Measurements from ENCODE around the gene TTC28. TPM values are rescaled to one million over a fixed set of nuclear protein-coding genes. Genes with fewer than 3 reads are reported as not detected.

The TTC28 gene
- total and polyA plus RNA-seq, 2 donors (not counting 1 experiment from before 2014, with no cell fraction given), result 8.2 to 31.4 TPM

GRCh38 chr22:28648792-28649191 lies 30.8 kb downstream of the TTC28 start:
- no peaks in the 10 kb centered on the region for H3K79me2 ChIP-seq (ENCODE audit: control insufficient read depth, insufficient read depth, low read length)
- H3K4me2 ChIP-seq (ENCODE audit: extremely low read depth, insufficient read depth, low read length), result no peak overlapping the region
- no peaks in the 10 kb centered on the region for H3K4me1 ChIP-seq (ENCODE audit: control insufficient read depth, extremely low read depth, insufficient read depth, low read length)
- no peak overlapping the region for H3K27ac ChIP-seq (ENCODE audit: insufficient read depth, low read length)
- H3K9ac ChIP-seq (ENCODE audit: insufficient read depth, low read length), result no peak overlapping the region
- no peak for TF ChIP-seq CTCF (conservative IDR thresholded peaks at IDR 0.05 in 1 of 2, IDR thresholded peaks at IDR 0.05 in 1 of 2; ENCODE audit: low read depth in 1 of 2, low read length in 2 of 2)
- no peak for TF ChIP-seq EZH2 (IDR thresholded peaks at IDR 0.05; ENCODE audit: low read length, missing control alignments)
- no peaks in the 10 kb centered on the region for H3K9me3 ChIP-seq (ENCODE audit: control insufficient read depth, insufficient read depth, low read depth, low read length)
- H3K27me3 ChIP-seq (ENCODE audit: control insufficient read depth, insufficient read depth, low read length), result no peaks in the 10 kb centered on the region
- DNase-seq (ENCODE audit: low read depth in 2 of 2), result no peak
- H3K4me3 ChIP-seq (replicated peaks in 1 of 4; ENCODE audit: control extremely low read depth in 1 of 4, insufficient read depth in 1 of 4, low read depth in 3 of 4, low read length in 4 of 4), result no peak overlapping the region
- H2AFZ ChIP-seq (ENCODE audit: low read length), result no peak overlapping the region
- H3K36me3 ChIP-seq (ENCODE audit: control insufficient read depth, insufficient read depth, low read length), result no peaks in the 10 kb centered on the region
- no peaks in the 10 kb centered on the region for H4K20me1 ChIP-seq (ENCODE audit: control insufficient read depth, extremely low read depth, insufficient read depth, low read length)

GRCh38 chr22:28647216-28647615 lies 32.4 kb downstream of the TTC28 start:
- TF ChIP-seq EZH2 (IDR thresholded peaks at IDR 0.05; ENCODE audit: low read length, missing control alignments), result no peak
- no peak for TF ChIP-seq CTCF (conservative IDR thresholded peaks at IDR 0.05 in 1 of 2, IDR thresholded peaks at IDR 0.05 in 1 of 2; ENCODE audit: low read depth in 1 of 2, low read length in 2 of 2)
- no peaks in the 10 kb centered on the region for H3K9me3 ChIP-seq (ENCODE audit: control insufficient read depth, insufficient read depth, low read depth, low read length)
- H3K27me3 ChIP-seq (ENCODE audit: control insufficient read depth, insufficient read depth, low read length), result no peaks in the 10 kb centered on the region
- peak in 1 of 2 donors; percentile 6 for DNase-seq (ENCODE audit: low read depth in 2 of 2)
- H3K4me3 ChIP-seq (replicated peaks in 1 of 4; ENCODE audit: control extremely low read depth in 1 of 4, insufficient read depth in 1 of 4, low read depth in 3 of 4, low read length in 4 of 4), result no peak overlapping the region
- H2AFZ ChIP-seq (ENCODE audit: low read length), result no peak overlapping the region
- H3K36me3 ChIP-seq (ENCODE audit: control insufficient read depth, insufficient read depth, low read length), result no peaks in the 10 kb centered on the region
- H3K9ac ChIP-seq (ENCODE audit: insufficient read depth, low read length), result no peak overlapping the region
- H3K27ac ChIP-seq (ENCODE audit: insufficient read depth, low read length), result no peak overlapping the region
- no peaks in the 10 kb centered on the region for H3K4me1 ChIP-seq (ENCODE audit: control insufficient read depth, extremely low read depth, insufficient read depth, low read length)
- no peak overlapping the region for H3K4me2 ChIP-seq (ENCODE audit: extremely low read depth, insufficient read depth, low read length)
- no peaks in the 10 kb centered on the region for H4K20me1 ChIP-seq (ENCODE audit: control insufficient read depth, extremely low read depth, insufficient read depth, low read length)
- no peaks in the 10 kb centered on the region for H3K79me2 ChIP-seq (ENCODE audit: control insufficient read depth, insufficient read depth, low read length)

GRCh38 chr22:28639321-28639720 lies 40.3 kb downstream of the TTC28 start:
- Histone ChIP-seq H3K79me2 (ENCODE audit: control insufficient read depth, insufficient read depth, low read length) (no peaks in the 10 kb centered on the region), H3K36me3 (ENCODE audit: control insufficient read depth, insufficient read depth, low read length) (no peaks in the 10 kb centered on the region), H3K4me2 (ENCODE audit: extremely low read depth, insufficient read depth, low read length) (no peak overlapping the region), H3K27ac (ENCODE audit: insufficient read depth, low read length) (no peak overlapping the region), H4K20me1 (ENCODE audit: control insufficient read depth, extremely low read depth, insufficient read depth, low read length) (no peaks in the 10 kb centered on the region), H3K27me3 (ENCODE audit: control insufficient read depth, insufficient read depth, low read length) (no peaks in the 10 kb centered on the region), H3K9me3 (ENCODE audit: control insufficient read depth, insufficient read depth, low read depth, low read length) (no peaks in the 10 kb centered on the region), H3K4me3 (replicated peaks in 1 of 4; ENCODE audit: control extremely low read depth in 1 of 4, insufficient read depth in 1 of 4, low read depth in 3 of 4, low read length in 4 of 4) (no peak overlapping the region), H3K4me1 (ENCODE audit: control insufficient read depth, extremely low read depth, insufficient read depth, low read length) (no peaks in the 10 kb centered on the region), H2AFZ (ENCODE audit: low read length) (no peak overlapping the region), H3K9ac (ENCODE audit: insufficient read depth, low read length) (no peak overlapping the region)
- no peak for DNase-seq (ENCODE audit: low read depth in 2 of 2)
- TF ChIP-seq CTCF (conservative IDR thresholded peaks at IDR 0.05 in 1 of 2, IDR thresholded peaks at IDR 0.05 in 1 of 2; ENCODE audit: low read depth in 1 of 2, low read length in 2 of 2) (no peak), EZH2 (IDR thresholded peaks at IDR 0.05; ENCODE audit: low read length, missing control alignments) (no peak)
